Left lobe of liver (tissue), 2 donors: Measurements from ENCODE around the gene PTTG2. TPM values are rescaled to one million over a fixed set of nuclear protein-coding genes. Genes with fewer than 3 reads are reported as not detected.

Source experiments
- ATAC-seq: fragments of 200-7000 bp; cut with Tn5 transposase; one replicate; pipeline ENCODE4 v1.9.1; 2020; ENCODE audit warnings: mild to moderate bottlenecking, moderate library complexity
- DNase-seq: peaks from one replicate; pipeline ENCODE4 v3.0.0-alpha.2; 2020; ENCODE audit warnings: low spot score
- total RNA-seq: library from RNA; stranded (reverse); gene quantifications from one replicate; pipeline ENCODE4 v1.2.1, GENCODE V29; 2021
- donor health status: DM: no; HTN: no; CAD: no; lungs with moderate emphysema.
- donor health status: DM: no; HTN: yes; CAD: no.

Gene PTTG2
- total RNA-seq, 1 donor from 2014 or later, result not detected

DNA sequence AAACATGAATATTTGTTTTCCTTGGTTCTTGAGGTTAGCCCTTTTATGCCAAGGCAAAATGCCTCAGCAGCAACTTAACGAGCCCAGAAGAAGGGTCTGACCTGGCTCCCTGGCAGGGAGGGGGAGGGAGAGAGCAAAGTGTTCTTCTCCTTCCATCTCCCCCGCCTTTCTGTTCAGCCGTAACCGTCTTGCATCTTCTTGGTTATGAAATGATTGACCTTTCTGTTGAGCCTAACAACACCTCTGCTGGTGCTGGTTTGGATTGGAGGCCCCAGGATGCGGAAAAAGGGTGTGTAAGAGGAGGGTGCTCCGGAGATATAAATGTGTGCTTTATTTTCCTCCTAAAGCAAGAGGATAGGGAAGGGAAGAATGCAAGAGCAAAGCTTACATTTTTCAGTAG, 44.7 kb downstream of the PTTG2 start:
- DNase-seq (no peak), ATAC-seq (no peak)

DNA sequence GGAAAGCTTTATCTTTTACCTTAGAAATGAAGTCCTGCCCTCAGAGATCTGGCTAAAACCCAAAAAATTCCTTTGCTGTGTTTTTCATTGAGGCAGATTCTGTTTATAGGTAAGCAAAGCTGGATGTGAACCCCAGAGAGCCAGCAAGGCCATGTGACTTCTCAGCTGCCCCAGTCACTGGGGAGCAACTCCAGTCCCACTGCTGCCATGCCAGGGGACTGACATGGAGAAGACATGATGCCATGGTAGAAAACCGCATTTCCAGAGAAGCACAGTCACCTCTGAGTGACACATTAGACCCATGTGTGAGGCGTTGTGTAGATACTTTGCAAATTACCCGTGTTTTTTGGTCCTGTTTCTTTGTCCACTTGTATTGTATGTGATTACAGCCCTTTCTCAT, 45.4 kb downstream of the PTTG2 start:
- no peak for ATAC-seq

DNA sequence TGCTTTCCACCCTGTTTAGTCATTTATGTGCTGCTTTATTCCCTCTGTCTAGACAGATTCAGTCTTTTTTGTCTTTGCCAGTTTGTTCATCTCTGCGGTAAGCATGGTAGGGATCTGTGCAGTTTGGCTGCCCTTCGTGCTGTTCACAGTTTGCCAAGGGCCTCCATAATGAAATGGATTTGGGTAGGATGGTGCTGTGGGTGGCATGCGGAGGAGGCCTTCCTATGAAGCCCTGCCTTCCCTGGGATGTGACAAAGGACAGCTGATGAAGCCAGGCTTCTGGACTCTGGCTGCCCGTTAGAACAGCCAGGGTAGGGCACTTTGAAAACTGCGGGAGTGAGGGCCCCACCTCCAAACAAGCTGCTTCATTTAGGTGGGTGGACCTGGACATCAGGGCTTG, 47.4 kb downstream of the PTTG2 start:
- ATAC-seq, result no peak
- no peak for DNase-seq

More for the DNA sequence above, 45.4 kb downstream of the PTTG2 start:
- DNase-seq, result no peak

DNA sequence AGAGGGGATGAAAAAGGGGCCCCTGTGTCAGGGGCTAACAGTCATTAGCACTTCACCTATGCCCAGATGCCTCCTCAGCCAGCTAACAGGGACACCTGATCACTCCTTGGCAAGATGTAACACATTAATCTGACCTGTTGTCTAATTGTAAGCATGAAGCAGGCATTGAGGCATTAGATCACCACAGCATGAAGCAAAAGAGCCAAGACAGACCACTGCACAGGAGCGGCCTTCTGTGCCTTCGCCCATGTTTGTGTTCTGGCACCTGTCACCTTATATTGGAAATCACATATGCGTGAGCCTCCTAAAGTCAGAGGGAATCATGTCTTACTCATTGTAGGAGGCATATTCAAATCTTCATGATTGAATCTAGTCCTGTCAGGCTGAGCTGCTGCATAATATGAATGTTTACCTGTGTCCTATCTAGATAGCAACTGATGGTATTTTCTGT, 48.4 kb downstream of the PTTG2 start:
- no peak for ATAC-seq

DNA sequence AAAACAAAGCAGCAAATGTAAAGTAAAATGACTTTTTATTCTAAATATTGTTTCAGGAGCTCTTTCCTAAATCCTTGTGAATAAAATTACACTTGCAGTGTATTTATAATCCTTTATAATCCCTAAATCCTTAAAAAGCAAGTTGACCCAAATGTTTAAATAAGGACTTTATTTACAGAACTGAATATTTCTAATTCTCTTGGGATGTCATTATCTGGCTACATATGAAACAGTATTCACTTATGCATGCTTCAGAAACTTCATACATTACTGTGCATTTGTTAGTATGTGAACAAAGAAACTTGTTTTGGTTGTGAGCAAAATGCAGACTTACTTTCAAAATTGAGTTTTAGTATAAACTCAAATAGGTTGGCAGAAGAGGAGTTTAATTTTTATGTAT, 49.2 kb downstream of the PTTG2 start:
- DNase-seq (no peak), ATAC-seq (no peak)

More for the DNA sequence above, 48.4 kb downstream of the PTTG2 start:
- no peak for DNase-seq

DNA sequence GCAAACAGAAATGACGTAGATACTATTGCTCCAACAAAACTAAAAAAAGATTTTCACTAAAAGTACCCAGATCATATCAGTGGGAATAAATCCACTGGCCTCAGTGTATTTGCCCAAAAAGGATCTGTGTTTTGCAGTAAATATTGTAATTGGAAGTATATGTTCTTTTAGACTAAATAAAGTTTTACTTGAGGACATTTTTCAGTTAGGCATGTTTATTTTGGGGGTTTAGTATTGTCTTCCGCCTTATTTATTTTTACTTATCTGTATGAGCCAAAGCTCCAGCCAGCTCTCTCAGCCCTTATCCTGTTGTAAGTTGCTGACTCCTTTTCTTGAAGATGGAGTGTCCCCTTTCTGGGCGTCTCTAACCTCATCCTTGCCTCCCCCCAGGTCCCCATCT, 49.8 kb downstream of the PTTG2 start:
- no peak for DNase-seq
- no peak for ATAC-seq

Other genes with a start within 250 kb of the PTTG2 start
- gene PGM2, start 133.7 kb upstream of the PTTG2 start, total RNA-seq, result 6.2 TPM
- gene TBC1D1, start 69.3 kb upstream of the PTTG2 start, total RNA-seq, result 28.0 TPM